HepG2 (cell line): ENCODE results near the gene POLH. TPM values are rescaled to one million over a fixed set of nuclear protein-coding genes. Genes with fewer than 3 reads are reported as not detected.

Experiments used
- FOSL2 ChIP-seq: sonication (generic); formaldehyde crosslinking; IDR thresholded peaks from 2 replicates; pipeline ENCODE4 v1.4.0; 2020; ENCODE audit warnings: missing genetic modification reagents
- FOXC1 ChIP-seq: sonication (generic); formaldehyde crosslinking; IDR thresholded peaks from 2 replicates; pipeline ENCODE4 v1.8.0; 2022; ENCODE audit warnings: mild to moderate bottlenecking, missing genetic modification reagents, borderline replicate concordance
- HOXA7 ChIP-seq: sonication (generic); formaldehyde crosslinking; IDR thresholded peaks from 2 replicates; pipeline ENCODE4 v1.8.1; 2022; ENCODE audit warnings: mild to moderate bottlenecking, missing genetic modification reagents, moderate library complexity
- NPAS2 ChIP-seq: sonication (generic); formaldehyde crosslinking; IDR thresholded peaks from 2 replicates; pipeline ENCODE4 v1.8.0; 2022; ENCODE audit warnings: mild to moderate bottlenecking, missing genetic modification reagents, borderline replicate concordance
- RAD21 ChIP-seq: fragments of 450-650 bp; formaldehyde crosslinking; IDR thresholded peaks from 2 replicates; pipeline ENCODE4 v1.5.0; 2020; ENCODE audit warnings: mild to moderate bottlenecking
- RXRA ChIP-seq: sonication (generic); formaldehyde crosslinking; IDR thresholded peaks from 2 replicates; pipeline ENCODE4 v1.5.1; 2020; ENCODE audit warnings: missing genetic modification reagents
- TGIF2 ChIP-seq: IDR thresholded peaks from 2 replicates; pipeline ENCODE4 v1.6.1; 2016; ENCODE audit warnings: control low read depth, missing compliant biosample characterization
- ZBTB38 ChIP-seq: sonication (generic); formaldehyde crosslinking; IDR thresholded peaks from 2 replicates; pipeline ENCODE4 v1.5.1; 2020; ENCODE audit warnings: mild to moderate bottlenecking, missing genetic modification reagents
- ZMYM3 ChIP-seq: sonication (generic); formaldehyde crosslinking; IDR thresholded peaks from 2 replicates; pipeline ENCODE4 v1.5.1; 2020; ENCODE audit warnings: mild to moderate bottlenecking, missing genetic modification reagents
- ZNF256 ChIP-seq: sonication (generic); formaldehyde crosslinking; conservative IDR thresholded peaks from 2 replicates; pipeline ENCODE4 v1.4.0; 2020; ENCODE audit warnings: missing genetic modification reagents
- ZNF329 ChIP-seq: sonication (generic); formaldehyde crosslinking; IDR thresholded peaks from 2 replicates; pipeline ENCODE4 v1.9.0; 2021; ENCODE audit warnings: low read depth, mild to moderate bottlenecking, missing genetic modification reagents
- ZNF615 ChIP-seq: sonication (generic); formaldehyde crosslinking; IDR thresholded peaks from 2 replicates; pipeline ENCODE4 v1.5.0; 2020; ENCODE audit warnings: mild to moderate bottlenecking, missing genetic modification reagents, borderline replicate concordance
- ZNF670 ChIP-seq: sonication (generic); formaldehyde crosslinking; IDR thresholded peaks from 2 replicates; pipeline ENCODE4 v1.8.0; 2022; ENCODE audit warnings: mild to moderate bottlenecking, missing genetic modification reagents, borderline replicate concordance
- ZNF879 ChIP-seq: sonication (generic); formaldehyde crosslinking; IDR thresholded peaks from 2 replicates; pipeline ENCODE4 v1.8.1; 2023; ENCODE audit warnings: missing genetic modification reagents
- polyA plus RNA-seq, 8 experiments: library from polyadenylated mRNA; depleted of rRNA in 3 of 8; stranded (reverse) in 7 of 8; unstranded in 1 of 8; fragments of >200 nt; fragmentation: Illumina TruSeq in 4 of 8; extraction: Trizol in 4 of 8; gene quantifications; 2 replicates each; pipeline versions ENCODE4 v1.2.1 to v1.2.3, GENCODE V29; 2011 to 2016; ENCODE audit warnings: low read depth in 4 of 8, missing spikeins in 1 of 8, mixed read lengths in 1 of 8; ENCODE audit not compliant: insufficient read depth in 1 of 8
- total RNA-seq, 5 experiments: library from RNA; depleted of rRNA; stranded (reverse); fragments of >200 nt; fragmentation: Illumina TruSeq; extraction: Trizol; gene quantifications; 2 replicates each; pipeline ENCODE4 v1.2.3, GENCODE V29; 2016; ENCODE audit warnings: low read depth in 1 of 5
- TF ChIP-seq, protein P1 (sequence below): sonication (generic); formaldehyde crosslinking; IDR thresholded peaks from 2 replicates; pipeline ENCODE4 v1.5.0; 2020; ENCODE audit warnings: missing genetic modification reagents
- TF ChIP-seq, protein P2 (sequence below): sonication (generic); formaldehyde crosslinking; IDR thresholded peaks from 2 replicates; pipeline ENCODE4 v1.4.0; 2020; ENCODE audit warnings: missing genetic modification reagents, borderline replicate concordance
- TF ChIP-seq, protein P3 (sequence below): sonication (generic); formaldehyde crosslinking; IDR thresholded peaks from 2 replicates; pipeline ENCODE4 v1.4.0; 2020; ENCODE audit warnings: missing genetic modification reagents, borderline replicate concordance
- TF ChIP-seq, protein P4 (sequence below): IDR thresholded peaks from 2 replicates; pipeline ENCODE4 v1.6.1; 2016
- TF ChIP-seq, protein P5 (sequence below): sonication (generic); formaldehyde crosslinking; IDR thresholded peaks from 2 replicates; pipeline ENCODE4 v1.5.0; 2020; ENCODE audit warnings: mild to moderate bottlenecking, missing genetic modification reagents

POLH gene
- total and polyA plus RNA-seq, 2 of the 13 experiments (the other 11 are each of a cell fraction or from before 2014, with no cell fraction given) = 11.6 to 25.0 TPM

DNA sequence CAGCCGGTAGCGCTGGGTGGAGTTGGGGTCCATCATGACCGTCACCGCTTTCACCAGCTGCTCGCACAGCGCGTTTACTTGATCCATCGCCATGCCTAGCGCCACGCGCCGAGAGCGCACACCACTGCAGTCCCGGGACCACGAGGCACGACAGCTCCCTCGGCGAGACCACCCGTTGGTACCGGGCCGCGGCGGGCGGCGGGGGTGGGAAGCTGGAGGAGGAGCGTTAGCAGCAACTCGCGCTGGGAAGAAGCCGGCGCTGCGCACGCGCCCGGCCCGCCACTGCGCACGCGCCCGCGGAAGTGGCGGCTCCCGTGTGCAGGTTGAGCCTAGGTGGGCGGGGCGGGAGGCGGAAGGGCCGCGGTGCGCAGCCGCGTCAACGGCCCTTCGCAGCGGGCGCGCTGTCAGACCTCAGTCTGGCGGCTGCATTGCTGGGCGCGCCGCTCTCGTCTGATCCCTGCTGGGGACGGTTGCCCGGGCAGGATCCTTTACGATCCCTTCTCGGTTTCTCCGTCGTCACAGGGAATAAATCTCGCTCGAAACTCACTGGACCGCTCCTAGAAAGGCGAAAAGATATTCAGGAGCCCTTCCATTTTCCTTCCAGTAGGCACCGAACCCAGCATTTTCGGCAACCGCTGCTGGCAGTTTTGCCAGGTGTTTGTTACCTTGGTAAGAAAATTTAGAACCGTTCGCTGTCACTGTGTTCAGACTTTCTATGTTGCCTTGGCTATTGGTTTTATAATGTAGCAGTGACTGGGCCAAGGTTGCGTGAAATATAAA lies at the start of gene POLH, which contains the start of gene XPO5 (continued):
- TF ChIP-seq, protein P1, sequence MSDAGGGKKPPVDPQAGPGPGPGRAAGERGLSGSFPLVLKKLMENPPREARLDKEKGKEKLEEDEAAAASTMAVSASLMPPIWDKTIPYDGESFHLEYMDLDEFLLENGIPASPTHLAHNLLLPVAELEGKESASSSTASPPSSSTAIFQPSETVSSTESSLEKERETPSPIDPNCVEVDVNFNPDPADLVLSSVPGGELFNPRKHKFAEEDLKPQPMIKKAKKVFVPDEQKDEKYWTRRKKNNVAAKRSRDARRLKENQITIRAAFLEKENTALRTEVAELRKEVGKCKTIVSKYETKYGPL = no peak
- TF ChIP-seq ZBTB38 (CRISPR knock-in tag) = peak; percentile 95
- TF ChIP-seq TGIF2 (CRISPR knock-in tag) = peak; percentile 99
- no peak; the same call in 1 of the 2 replicates for TF ChIP-seq ZMYM3 (CRISPR knock-in tag)
- TF ChIP-seq, protein P2, sequence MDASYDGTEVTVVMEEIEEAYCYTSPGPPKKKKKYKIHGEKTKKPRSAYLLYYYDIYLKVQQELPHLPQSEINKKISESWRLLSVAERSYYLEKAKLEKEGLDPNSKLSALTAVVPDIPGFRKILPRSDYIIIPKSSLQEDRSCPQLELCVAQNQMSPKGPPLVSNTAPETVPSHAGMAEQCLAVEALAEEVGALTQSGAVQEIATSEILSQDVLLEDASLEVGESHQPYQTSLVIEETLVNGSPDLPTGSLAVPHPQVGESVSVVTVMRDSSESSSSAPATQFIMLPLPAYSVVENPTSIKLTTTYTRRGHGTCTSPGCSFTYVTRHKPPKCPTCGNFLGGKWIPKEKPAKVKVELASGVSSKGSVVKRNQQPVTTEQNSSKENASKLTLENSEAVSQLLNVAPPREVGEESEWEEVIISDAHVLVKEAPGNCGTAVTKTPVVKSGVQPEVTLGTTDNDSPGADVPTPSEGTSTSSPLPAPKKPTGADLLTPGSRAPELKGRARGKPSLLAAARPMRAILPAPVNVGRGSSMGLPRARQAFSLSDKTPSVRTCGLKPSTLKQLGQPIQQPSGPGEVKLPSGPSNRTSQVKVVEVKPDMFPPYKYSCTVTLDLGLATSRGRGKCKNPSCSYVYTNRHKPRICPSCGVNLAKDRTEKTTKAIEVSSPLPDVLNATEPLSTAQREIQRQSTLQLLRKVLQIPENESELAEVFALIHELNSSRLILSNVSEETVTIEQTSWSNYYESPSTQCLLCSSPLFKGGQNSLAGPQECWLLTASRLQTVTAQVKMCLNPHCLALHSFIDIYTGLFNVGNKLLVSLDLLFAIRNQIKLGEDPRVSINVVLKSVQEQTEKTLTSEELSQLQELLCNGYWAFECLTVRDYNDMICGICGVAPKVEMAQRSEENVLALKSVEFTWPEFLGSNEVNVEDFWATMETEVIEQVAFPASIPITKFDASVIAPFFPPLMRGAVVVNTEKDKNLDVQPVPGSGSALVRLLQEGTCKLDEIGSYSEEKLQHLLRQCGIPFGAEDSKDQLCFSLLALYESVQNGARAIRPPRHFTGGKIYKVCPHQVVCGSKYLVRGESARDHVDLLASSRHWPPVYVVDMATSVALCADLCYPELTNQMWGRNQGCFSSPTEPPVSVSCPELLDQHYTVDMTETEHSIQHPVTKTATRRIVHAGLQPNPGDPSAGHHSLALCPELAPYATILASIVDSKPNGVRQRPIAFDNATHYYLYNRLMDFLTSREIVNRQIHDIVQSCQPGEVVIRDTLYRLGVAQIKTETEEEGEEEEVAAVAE (CRISPR knock-in tag) = 0 out of 2 replicates have a peak, but pooled peaks have one; percentile 22
- peak; percentile 33; the same call in 1 of the 2 replicates for TF ChIP-seq FOSL2 (CRISPR knock-in tag)
- no peak for TF ChIP-seq NPAS2 (CRISPR knock-in tag)
- TF ChIP-seq, protein P3, sequence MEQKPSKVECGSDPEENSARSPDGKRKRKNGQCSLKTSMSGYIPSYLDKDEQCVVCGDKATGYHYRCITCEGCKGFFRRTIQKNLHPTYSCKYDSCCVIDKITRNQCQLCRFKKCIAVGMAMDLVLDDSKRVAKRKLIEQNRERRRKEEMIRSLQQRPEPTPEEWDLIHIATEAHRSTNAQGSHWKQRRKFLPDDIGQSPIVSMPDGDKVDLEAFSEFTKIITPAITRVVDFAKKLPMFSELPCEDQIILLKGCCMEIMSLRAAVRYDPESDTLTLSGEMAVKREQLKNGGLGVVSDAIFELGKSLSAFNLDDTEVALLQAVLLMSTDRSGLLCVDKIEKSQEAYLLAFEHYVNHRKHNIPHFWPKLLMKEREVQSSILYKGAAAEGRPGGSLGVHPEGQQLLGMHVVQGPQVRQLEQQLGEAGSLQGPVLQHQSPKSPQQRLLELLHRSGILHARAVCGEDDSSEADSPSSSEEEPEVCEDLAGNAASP (CRISPR knock-in tag) = peak; percentile 83
- TF ChIP-seq RXRA (CRISPR knock-in tag) = peak; percentile 73
- peak; percentile 85 for TF ChIP-seq ZNF329 (CRISPR knock-in tag)
- TF ChIP-seq, protein P4, sequence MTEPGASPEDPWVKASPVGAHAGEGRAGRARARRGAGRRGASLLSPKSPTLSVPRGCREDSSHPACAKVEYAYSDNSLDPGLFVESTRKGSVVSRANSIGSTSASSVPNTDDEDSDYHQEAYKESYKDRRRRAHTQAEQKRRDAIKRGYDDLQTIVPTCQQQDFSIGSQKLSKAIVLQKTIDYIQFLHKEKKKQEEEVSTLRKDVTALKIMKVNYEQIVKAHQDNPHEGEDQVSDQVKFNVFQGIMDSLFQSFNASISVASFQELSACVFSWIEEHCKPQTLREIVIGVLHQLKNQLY = peak; percentile 49; the same call in 1 of the 2 replicates
- TF ChIP-seq, protein P5, sequence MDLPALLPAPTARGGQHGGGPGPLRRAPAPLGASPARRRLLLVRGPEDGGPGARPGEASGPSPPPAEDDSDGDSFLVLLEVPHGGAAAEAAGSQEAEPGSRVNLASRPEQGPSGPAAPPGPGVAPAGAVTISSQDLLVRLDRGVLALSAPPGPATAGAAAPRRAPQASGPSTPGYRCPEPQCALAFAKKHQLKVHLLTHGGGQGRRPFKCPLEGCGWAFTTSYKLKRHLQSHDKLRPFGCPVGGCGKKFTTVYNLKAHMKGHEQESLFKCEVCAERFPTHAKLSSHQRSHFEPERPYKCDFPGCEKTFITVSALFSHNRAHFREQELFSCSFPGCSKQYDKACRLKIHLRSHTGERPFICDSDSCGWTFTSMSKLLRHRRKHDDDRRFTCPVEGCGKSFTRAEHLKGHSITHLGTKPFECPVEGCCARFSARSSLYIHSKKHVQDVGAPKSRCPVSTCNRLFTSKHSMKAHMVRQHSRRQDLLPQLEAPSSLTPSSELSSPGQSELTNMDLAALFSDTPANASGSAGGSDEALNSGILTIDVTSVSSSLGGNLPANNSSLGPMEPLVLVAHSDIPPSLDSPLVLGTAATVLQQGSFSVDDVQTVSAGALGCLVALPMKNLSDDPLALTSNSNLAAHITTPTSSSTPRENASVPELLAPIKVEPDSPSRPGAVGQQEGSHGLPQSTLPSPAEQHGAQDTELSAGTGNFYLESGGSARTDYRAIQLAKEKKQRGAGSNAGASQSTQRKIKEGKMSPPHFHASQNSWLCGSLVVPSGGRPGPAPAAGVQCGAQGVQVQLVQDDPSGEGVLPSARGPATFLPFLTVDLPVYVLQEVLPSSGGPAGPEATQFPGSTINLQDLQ (CRISPR knock-in tag) = no peak; the same call in none of the 2 replicates
- TF ChIP-seq RAD21 (CRISPR knock-in tag) = peak; percentile 7; the same call in 1 of the 2 replicates
- TF ChIP-seq ZNF879 (CRISPR knock-in tag) = no peak; the same call in 1 of the 2 replicates
- 0 out of 2 replicates have a peak, but pooled peaks have one; percentile 59 for TF ChIP-seq ZNF615
- TF ChIP-seq ZNF670 = peak; percentile 40; the same call in 1 of the 2 replicates
- TF ChIP-seq ZNF256 = peak; percentile 82; the same call in 1 of the 2 replicates
- peak; percentile 95 for TF ChIP-seq FOXC1
- TF ChIP-seq HOXA7 = no peak
